NCI-H1436 (cell line): ENCODE results near the gene ACOX3.
"Not testable (repeated sequence)": the region's sequence is repeated elsewhere in the genome, so short reads cannot be mapped to it uniquely, and the experiment has no call there.

Source experiments
- DNase-seq: peaks from one replicate; lab custom pipeline; 2025; lab: John Stamatoyannopoulos, UW

ACOX3 gene

GRCh38 chr4:8387194-8387593 lies 53.3 kb downstream of the ACOX3 start:
- no peak for DNase-seq

GRCh38 chr4:8386731-8387130 lies 53.8 kb downstream of the ACOX3 start:
- no peak for DNase-seq

- not testable (repeated sequence) for DNase-seq
Measured at GRCh38 chr4:8386131-8386530, 54.4 kb downstream of the ACOX3 start.

- no peak for DNase-seq
Measured at GRCh38 chr4:8385611-8386010, 54.9 kb downstream of the ACOX3 start.

- no peak for DNase-seq
Measured at GRCh38 chr4:8385106-8385505, 55.4 kb downstream of the ACOX3 start.

GRCh38 chr4:8384397-8385060 lies 56.0 kb downstream of the ACOX3 start:
- DNase-seq, result no peak

GRCh38 chr4:8383451-8384160 lies 56.9 kb downstream of the ACOX3 start:
- DNase-seq, result no peak

- no peak for DNase-seq
Measured at GRCh38 chr4:8383016-8383415, 57.5 kb downstream of the ACOX3 start.

GRCh38 chr4:8381814-8382581 lies 58.5 kb downstream of the ACOX3 start:
- no peak for DNase-seq

GRCh38 chr4:8380511-8381415 lies 59.8 kb downstream of the ACOX3 start:
- no peak for DNase-seq

GRCh38 chr4:8379771-8380170 lies 60.8 kb downstream of the ACOX3 start:
- no peak for DNase-seq

GRCh38 chr4:8379281-8379680 lies 61.2 kb downstream of the ACOX3 start:
- no peak for DNase-seq

GRCh38 chr4:8378776-8379175 lies 61.7 kb downstream of the ACOX3 start:
- DNase-seq, result no peak

- DNase-seq, result no peak
Measured at GRCh38 chr4:8378101-8378724, 62.3 kb downstream of the ACOX3 start.

- no peak for DNase-seq
Measured at GRCh38 chr4:8377103-8378075, 63.1 kb downstream of the ACOX3 start.

GRCh38 chr4:8376361-8377102 lies 64.0 kb downstream of the ACOX3 start:
- DNase-seq, result no peak

- no peak for DNase-seq
Measured at GRCh38 chr4:8374851-8375649, 65.5 kb downstream of the ACOX3 start.

- no peak for DNase-seq
Measured at GRCh38 chr4:8373973-8374545, 66.5 kb downstream of the ACOX3 start.
